H9 (cell line): ENCODE results near the gene CTXN3. TPM values are rescaled to one million over a fixed set of nuclear protein-coding genes. Genes with fewer than 3 reads are reported as not detected.

Source experiments
- DNase-seq: peaks from one replicate; pipeline ENCODE4 v3.0.0-alpha.2; 2017
- H2AFZ ChIP-seq: one replicate; pipeline ENCODE4 v1.6.1; 2013; ENCODE audit warnings: mild to moderate bottlenecking, low read length, control low read depth, moderate library complexity
- H2AK5ac ChIP-seq: 2 replicates; pipeline ENCODE4 v1.6.1; 2013; ENCODE audit warnings: low read length, control low read depth, mixed read lengths; ENCODE audit not compliant: insufficient read length
- H2BK120ac ChIP-seq: one replicate; pipeline ENCODE4 v1.6.1; 2013; ENCODE audit warnings: low read depth, mild to moderate bottlenecking, low read length, control low read depth, inconsistent platforms; ENCODE audit not compliant: poor library complexity, severe bottlenecking
- H2BK12ac ChIP-seq: 2 replicates; pipeline ENCODE4 v1.6.1; 2013; ENCODE audit warnings: low read length, control low read depth, mixed read lengths, low read depth; ENCODE audit not compliant: insufficient read length
- H2BK15ac ChIP-seq: 2 replicates; pipeline ENCODE4 v1.6.1; 2013; ENCODE audit warnings: low read depth, low read length, control low read depth
- H2BK20ac ChIP-seq: one replicate; pipeline ENCODE4 v1.6.1; 2013; ENCODE audit warnings: low read depth, mild to moderate bottlenecking, low read length, control low read depth, inconsistent platforms; ENCODE audit not compliant: poor library complexity, severe bottlenecking
- H2BK5ac ChIP-seq: 2 replicates; pipeline ENCODE4 v1.6.1; 2013; ENCODE audit warnings: low read length, control low read depth, mixed read lengths; ENCODE audit not compliant: insufficient read length
- H3K14ac ChIP-seq: 2 replicates; pipeline ENCODE4 v1.6.1; 2013; ENCODE audit warnings: low read length, control low read depth; ENCODE audit not compliant: insufficient read depth
- H3K18ac ChIP-seq: 2 replicates; pipeline ENCODE4 v1.6.1; 2013; ENCODE audit warnings: low read depth, mild to moderate bottlenecking, mixed read lengths, low read length, control low read depth; ENCODE audit not compliant: insufficient read length
- H3K23ac ChIP-seq: 2 replicates; pipeline ENCODE4 v1.6.1; 2013; ENCODE audit warnings: low read length, control low read depth, mixed read lengths, low read depth; ENCODE audit not compliant: insufficient read length
- H3K23me2 ChIP-seq: 2 replicates; pipeline ENCODE4 v1.6.1; 2013; ENCODE audit warnings: low read depth, mild to moderate bottlenecking, mixed read lengths, low read length, control low read depth; ENCODE audit not compliant: insufficient read length, poor library complexity, severe bottlenecking
- H3K27ac ChIP-seq: 2 replicates; pipeline ENCODE4 v1.5.1; 2013; ENCODE audit warnings: low read length, control low read depth, mixed read lengths, low read depth; ENCODE audit not compliant: insufficient read length
- H3K27me3 ChIP-seq: 2 replicates; pipeline ENCODE4 v1.6.1; 2013; ENCODE audit warnings: low read length, control low read depth, inconsistent platforms; ENCODE audit not compliant: insufficient read depth
- H3K4ac ChIP-seq: 2 replicates; pipeline ENCODE4 v1.6.1; 2013; ENCODE audit warnings: low read depth, mild to moderate bottlenecking, control low read depth, inconsistent platforms, low read length, moderate library complexity
- H3K4me1 ChIP-seq: 2 replicates; pipeline ENCODE4 v1.6.1; 2013; ENCODE audit warnings: low read length, control low read depth, inconsistent platforms; ENCODE audit not compliant: insufficient read depth
- H3K4me2 ChIP-seq: 2 replicates; pipeline ENCODE4 v1.6.1; 2013; ENCODE audit warnings: low read length, control low read depth, mixed read lengths; ENCODE audit not compliant: insufficient read length, insufficient read depth
- H3K56ac ChIP-seq: 2 replicates; pipeline ENCODE4 v1.6.1; 2013; ENCODE audit warnings: low read depth, mild to moderate bottlenecking, mixed read lengths, low read length, control low read depth; ENCODE audit not compliant: insufficient read length
- H3K79me1 ChIP-seq: 2 replicates; pipeline ENCODE4 v1.6.1; 2013; ENCODE audit warnings: low read depth, mild to moderate bottlenecking, moderate library complexity, low read length, control low read depth, inconsistent platforms; ENCODE audit not compliant: insufficient read depth, poor library complexity, severe bottlenecking
- H3K79me2 ChIP-seq: 2 replicates; pipeline ENCODE4 v1.6.1; 2013; ENCODE audit warnings: low read length, control low read depth, inconsistent platforms; ENCODE audit not compliant: insufficient read depth
- H3K9ac ChIP-seq: 2 replicates; pipeline ENCODE4 v1.6.1; 2013; ENCODE audit warnings: low read length, control low read depth, mixed read lengths; ENCODE audit not compliant: insufficient read length; ENCODE audit errors: extremely low read depth
- H3K9me3 ChIP-seq: one replicate; pipeline ENCODE4 v1.6.1; 2013; ENCODE audit warnings: low read depth, low read length, inconsistent platforms; ENCODE audit not compliant: control insufficient read depth
- H3T11ph ChIP-seq: one replicate; pipeline ENCODE4 v1.6.1; 2013; ENCODE audit warnings: mild to moderate bottlenecking, low read length, control low read depth, inconsistent platforms
- H4K20me1 ChIP-seq: one replicate; pipeline ENCODE4 v1.6.1; 2013; ENCODE audit not compliant: control insufficient read depth, insufficient read length, insufficient read depth
- H4K5ac ChIP-seq: 2 replicates; pipeline ENCODE4 v1.6.1; 2013; ENCODE audit warnings: low read depth, mild to moderate bottlenecking, mixed read lengths, low read length, control low read depth; ENCODE audit not compliant: insufficient read length
- H4K8ac ChIP-seq: replicated peaks from 2 replicates; pipeline ENCODE4 v1.6.1; 2013; ENCODE audit warnings: low read length, control low read depth, mixed read lengths, low read depth; ENCODE audit not compliant: insufficient read length
- H4K91ac ChIP-seq: 2 replicates; pipeline ENCODE4 v1.6.1; 2013; ENCODE audit warnings: low read depth, mild to moderate bottlenecking, moderate library complexity, mixed read lengths, low read length, control low read depth; ENCODE audit not compliant: insufficient read length
- H3K27ac Mint-ChIP-seq, 3 experiments: 2 replicates in 2 of 3; 3 replicates in 1 of 3; pipeline ENCODE4 v1.8.0; 2020 to 2021; ENCODE audit warnings: mixed read lengths in 3 of 3, mild to moderate bottlenecking in 1 of 3, moderate library complexity in 1 of 3
- H3K27me3 Mint-ChIP-seq: 2 replicates; pipeline ENCODE4 v1.8.0; 2021; ENCODE audit warnings: low read depth, mild to moderate bottlenecking, moderate library complexity, mixed read lengths
- H3K36me3 Mint-ChIP-seq, 3 experiments: 2 replicates in 2 of 3; 3 replicates in 1 of 3; pipeline ENCODE4 v1.8.0; 2020 to 2021; ENCODE audit warnings: low read depth in 3 of 3, mixed read lengths in 3 of 3; ENCODE audit not compliant: insufficient read depth in 1 of 3
- H3K4me1 Mint-ChIP-seq, 2 experiments: 2 replicates each; pipeline ENCODE4 v1.8.0; 2020; ENCODE audit warnings: mixed read lengths in 2 of 2
- H3K4me3 Mint-ChIP-seq, 2 experiments: 2 replicates in 1 of 2; 3 replicates in 1 of 2; pipeline ENCODE4 v1.8.0; 2020 to 2021; ENCODE audit warnings: mild to moderate bottlenecking in 2 of 2, mixed read lengths in 2 of 2, moderate library complexity in 1 of 2
- H3K9me3 Mint-ChIP-seq, 2 experiments: 2 replicates in 1 of 2; 3 replicates in 1 of 2; pipeline ENCODE4 v1.8.0; 2020; ENCODE audit warnings: mild to moderate bottlenecking in 2 of 2, mixed read lengths in 2 of 2, moderate library complexity in 1 of 2
- CTCF ChIP-seq: fragments of 200-600 bp; sonication (generic); conservative IDR thresholded peaks from 3 replicates; pipeline ENCODE4 v1.8.0; 2021; ENCODE audit warnings: antibody characterized with exemption, mild to moderate bottlenecking
- WGBS: extraction: QIAGEN DNeasy Blood & Tissue Kit; methylation state at CpG from one replicate; pipeline ENCODE4 v1.1.7; 2013; ENCODE audit warnings: missing lambda C conversion rate, low lambda C conversion rate, mixed read lengths; ENCODE audit not compliant: insufficient read length; ENCODE audit errors: extremely low coverage; 5-methylcytosine and 5-hydroxymethylcytosine counted together
- total RNA-seq: library from RNA; stranded (reverse); gene quantifications from 2 replicates; pipeline ENCODE4 v1.2.1, GENCODE V29; 2021

Gene CTXN3
- total RNA-seq, 1 experiment from 2014 or later = not detected

GRCh38 chr5:127612441-127613141, 36.3 kb upstream of the CTXN3 start:
- H2BK15ac ChIP-seq = no peak overlapping the region
- H3K4me1 ChIP-seq = no peaks in the 10 kb centered on the region
- H3K79me2 ChIP-seq = no peaks in the 10 kb centered on the region
- H3K56ac ChIP-seq = no peak overlapping the region
- H3K4me2 ChIP-seq = no peak overlapping the region
- H2AK5ac ChIP-seq = no peak overlapping the region
- H3K79me1 ChIP-seq = no peaks in the 10 kb centered on the region
- H3K4ac ChIP-seq = no peak overlapping the region
- H3K9me3 Mint-ChIP-seq = peaks cover 0 to 5% of the 10 kb centered on the region in 2 experiments; a peak in 2 of 5 replicates
- WGBS = no CpG with 5 or more reads among the region's 4 CpGs
- DNase-seq = no peak
- no peak overlapping the region for H3K23ac ChIP-seq
- H3K27me3 ChIP-seq = no peaks in the 10 kb centered on the region
- no peaks in the 10 kb centered on the region for H3K27me3 Mint-ChIP-seq
- no peak overlapping the region for H2AFZ ChIP-seq
- no peak overlapping the region for H3K14ac ChIP-seq
- no peak overlapping the region for H2BK5ac ChIP-seq
- no peak overlapping the region for H3T11ph ChIP-seq
- no peak overlapping the region for H4K5ac ChIP-seq
- no peak overlapping the region for H3K4me3 Mint-ChIP-seq
- no peak overlapping the region for H3K9ac ChIP-seq
- H3K4me1 Mint-ChIP-seq = peaks cover 4 to 11% of the 10 kb centered on the region in 2 experiments; a peak in 2 of 4 replicates
- no peak overlapping the region for H3K27ac ChIP-seq
- H3K18ac ChIP-seq = no peak overlapping the region
- H4K20me1 ChIP-seq = no peaks in the 10 kb centered on the region
- no peaks in the 10 kb centered on the region for H3K9me3 ChIP-seq
- no peak overlapping the region for H2BK12ac ChIP-seq
- no peak overlapping the region for H2BK20ac ChIP-seq
- no peaks in the 10 kb centered on the region for H3K23me2 ChIP-seq
- H3K27ac Mint-ChIP-seq = no peak overlapping the region
- H2BK120ac ChIP-seq = no peak overlapping the region
- H4K8ac ChIP-seq = no peak overlapping the region
- H3K36me3 Mint-ChIP-seq = peaks cover 0 to 9% (median 0%) of the 10 kb centered on the region in 3 experiments; a peak in 2 of 7 replicates
- H4K91ac ChIP-seq = no peak overlapping the region
- TF ChIP-seq CTCF = no peak
